WI38 (cell line): ENCODE results near the gene IRF9.

ENCODE experiments used
- H3K4me3 ChIP-seq: 2 replicates; pipeline ENCODE4 v1.5.1; 2011; ENCODE audit warnings: low read depth, mild to moderate bottlenecking, control low read depth, low read length
- CTCF ChIP-seq: IDR thresholded peaks from 2 replicates; pipeline ENCODE4 v1.5.1; 2012; ENCODE audit warnings: low read depth, mild to moderate bottlenecking, control low read depth, low read length

Gene IRF9

GRCh38 chr14:24179294-24179960 is 18.4 kb downstream of the IRF9 start:
- no peak overlapping the region for H3K4me3 ChIP-seq
- no peak for TF ChIP-seq CTCF

GRCh38 chr14:24179961-24180796 is 19.1 kb downstream of the IRF9 start:
- no peak overlapping the region for H3K4me3 ChIP-seq
- no peak for TF ChIP-seq CTCF

- H3K4me3 ChIP-seq, result no peak overlapping the region
- no peak for TF ChIP-seq CTCF
Observed at GRCh38 chr14:24181371-24182077, 20.5 kb downstream of the IRF9 start.

GRCh38 chr14:24182110-24182882 is 21.2 kb downstream of the IRF9 start:
- no peak overlapping the region for H3K4me3 ChIP-seq
- no peak for TF ChIP-seq CTCF

- TF ChIP-seq CTCF, result no peak
Observed at GRCh38 chr14:24183014-24183481, 22.0 kb downstream of the IRF9 start.

GRCh38 chr14:24184104-24184970 is 23.3 kb downstream of the IRF9 start:
- no peak for TF ChIP-seq CTCF
- no peak overlapping the region for H3K4me3 ChIP-seq

More at GRCh38 chr14:24183014-24183481, 22.0 kb downstream of the IRF9 start:
- no peak overlapping the region for H3K4me3 ChIP-seq
